Measurements from ENCODE around the gene ADCY7. TPM values are rescaled to one million over a fixed set of nuclear protein-coding genes. Genes with fewer than 3 reads are reported as not detected.
"Not testable (repeated sequence)": the region's sequence is repeated elsewhere in the genome, so short reads cannot be mapped to it uniquely, and the experiment has no call there.

The ADCY7 gene
- polyA plus RNA-seq, 3 donors = 6.9 to 9.9 (median 9.0) TPM

GRCh38 chr16:50343566-50343965 lies 77.2 kb downstream of the ADCY7 start:
- DNase-seq (ENCODE audit: extremely low read depth in 1 of 11, low read depth in 9 of 11, low spot score in 4 of 11) = not testable (repeated sequence)

GRCh38 chr16:50345210-50345609 lies 78.9 kb downstream of the ADCY7 start:
- DNase-seq (ENCODE audit: extremely low read depth in 1 of 11, low read depth in 9 of 11, low spot score in 4 of 11) = not testable (repeated sequence)

GRCh38 chr16:50351116-50351515 lies 84.8 kb downstream of the ADCY7 start:
- DNase-seq (ENCODE audit: extremely low read depth in 1 of 11, low read depth in 9 of 11, low spot score in 4 of 11) = no peak

- DNase-seq (ENCODE audit: extremely low read depth in 1 of 11, low read depth in 9 of 11, low spot score in 4 of 11) = no peak
These were observed 85.6 kb downstream of the ADCY7 start for GRCh38 chr16:50351952-50352351.

- DNase-seq (ENCODE audit: extremely low read depth in 1 of 11, low read depth in 9 of 11, low spot score in 4 of 11) = no peak
These were observed 87.7 kb downstream of the ADCY7 start for GRCh38 chr16:50354082-50354481.

GRCh38 chr16:50354629-50355456 lies 88.5 kb downstream of the ADCY7 start:
- no peak for DNase-seq (ENCODE audit: extremely low read depth in 1 of 11, low read depth in 9 of 11, low spot score in 4 of 11)

- DNase-seq (ENCODE audit: extremely low read depth in 1 of 11, low read depth in 9 of 11, low spot score in 4 of 11) = no peak
These were observed 93.3 kb downstream of the ADCY7 start for GRCh38 chr16:50359626-50360025.

GRCh38 chr16:50360033-50360778 lies 93.9 kb downstream of the ADCY7 start:
- DNase-seq (ENCODE audit: extremely low read depth in 1 of 11, low read depth in 9 of 11, low spot score in 4 of 11) = no peak

GRCh38 chr16:50360779-50361178 lies 94.4 kb downstream of the ADCY7 start:
- DNase-seq (ENCODE audit: extremely low read depth in 1 of 11, low read depth in 9 of 11, low spot score in 4 of 11) = no peak

GRCh38 chr16:50363656-50364055 lies 97.3 kb downstream of the ADCY7 start:
- no peak for DNase-seq (ENCODE audit: extremely low read depth in 1 of 11, low read depth in 9 of 11, low spot score in 4 of 11)

- DNase-seq (ENCODE audit: extremely low read depth in 1 of 11, low read depth in 9 of 11, low spot score in 4 of 11) = no peak
These were observed 99.6 kb downstream of the ADCY7 start for GRCh38 chr16:50365791-50366575.

Other genes starting within 250 kb of the ADCY7 start
- 10 to 100 TPM; 25.6 to 34.0 (median 27.9) TPM for gene CNEP1R1, start 241.3 kb upstream of the ADCY7 start, polyA plus RNA-seq (ENCODE audit: insufficient read length in 3 of 3)
- gene HEATR3, start 200.6 kb upstream of the ADCY7 start, polyA plus RNA-seq (ENCODE audit: insufficient read length in 3 of 3) = 10 to 100 TPM; 15.2 to 21.0 (median 18.2) TPM
- 10 to 100 TPM; 14.4 to 17.1 (median 15.9) TPM for gene TENT4B, start 113.2 kb upstream of the ADCY7 start, polyA plus RNA-seq (ENCODE audit: insufficient read length in 3 of 3)
- 100 to 1,000 TPM in 2 of 3 donors, 10 to 100 TPM in 1; 96.2 to 140 (median 117) TPM for gene BRD7, start 102.4 kb downstream of the ADCY7 start, polyA plus RNA-seq (ENCODE audit: insufficient read length in 3 of 3)

All from renal cortex interstitium (tissue), 11 donors.